Mesendoderm (in vitro differentiated cells): Measurements from ENCODE around the gene RABGAP1L.
"Not testable (repeated sequence)": the region's sequence is repeated elsewhere in the genome, so short reads cannot be mapped to it uniquely, and the experiment has no call there.

Experiments used
- DNase-seq: peaks from one replicate; pipeline ENCODE4 v3.0.0; 2013
- H2AK5ac ChIP-seq: 2 replicates; pipeline ENCODE4 v1.6.1; 2013; ENCODE audit warnings: low read length, inconsistent platforms
- H2BK120ac ChIP-seq: 2 replicates; pipeline ENCODE4 v1.6.1; 2013; ENCODE audit warnings: low read depth, mild to moderate bottlenecking, low read length, moderate library complexity, mixed read lengths
- H2BK15ac ChIP-seq: replicated peaks from 2 replicates; pipeline ENCODE4 v1.6.1; 2013; ENCODE audit warnings: low read depth, mild to moderate bottlenecking, moderate library complexity
- H2BK5ac ChIP-seq: 2 replicates; pipeline ENCODE4 v1.6.1; 2013; ENCODE audit warnings: low read length, inconsistent platforms
- H3K18ac ChIP-seq: 2 replicates; pipeline ENCODE4 v1.6.1; 2013; ENCODE audit warnings: mild to moderate bottlenecking, low read length, mixed read lengths
- H3K23ac ChIP-seq: one replicate; pipeline ENCODE4 v1.6.1; 2013; ENCODE audit warnings: low read length
- H3K27ac ChIP-seq: 2 replicates; pipeline ENCODE4 v1.5.1; 2013; ENCODE audit warnings: low read depth, mild to moderate bottlenecking, inconsistent platforms, low read length, moderate library complexity
- H3K27me3 ChIP-seq: 2 replicates; pipeline ENCODE4 v1.6.1; 2013; ENCODE audit warnings: low read length, control low read depth, mild to moderate bottlenecking, inconsistent platforms; ENCODE audit not compliant: insufficient read depth, poor library complexity
- H3K36me3 ChIP-seq: 2 replicates; pipeline ENCODE4 v1.6.1; 2013; ENCODE audit warnings: low read length, inconsistent platforms; ENCODE audit not compliant: control insufficient read depth, insufficient read depth
- H3K4ac ChIP-seq: one replicate; pipeline ENCODE4 v1.6.1; 2013; ENCODE audit warnings: low read depth, mild to moderate bottlenecking, low read length, moderate library complexity
- H3K4me1 ChIP-seq: 2 replicates; pipeline ENCODE4 v1.6.1; 2013; ENCODE audit warnings: low read depth, low read length, inconsistent platforms; ENCODE audit not compliant: control insufficient read depth
- H3K4me2 ChIP-seq: 2 replicates; pipeline ENCODE4 v1.6.1; 2013; ENCODE audit warnings: low read length
- H3K4me3 ChIP-seq: 2 replicates; pipeline ENCODE4 v1.5.1; 2013; ENCODE audit warnings: mild to moderate bottlenecking, low read length
- H3K56ac ChIP-seq: one replicate; pipeline ENCODE4 v1.6.1; 2013; ENCODE audit warnings: low read length
- H3K79me1 ChIP-seq: 2 replicates; pipeline ENCODE4 v1.6.1; 2013; ENCODE audit warnings: low read length, inconsistent platforms
- H3K79me2 ChIP-seq: 2 replicates; pipeline ENCODE4 v1.6.1; 2013; ENCODE audit warnings: mild to moderate bottlenecking, low read length; ENCODE audit not compliant: control insufficient read depth, insufficient read depth
- H3K9ac ChIP-seq: 2 replicates; pipeline ENCODE4 v1.6.1; 2013; ENCODE audit warnings: low read length, inconsistent platforms
- H4K5ac ChIP-seq: one replicate; pipeline ENCODE4 v1.6.1; 2013; ENCODE audit warnings: low read length
- H4K8ac ChIP-seq: one replicate; pipeline ENCODE4 v1.6.1; 2013; ENCODE audit warnings: low read depth, mild to moderate bottlenecking, control low read depth, low read length, moderate library complexity
- WGBS: extraction: QIAGEN DNeasy Blood & Tissue Kit; methylation state at CpG from one replicate; pipeline ENCODE4 v1.1.7; 2013; ENCODE audit warnings: low lambda C conversion rate, missing lambda C conversion rate; ENCODE audit not compliant: insufficient coverage; ENCODE audit errors: extremely low coverage; 5-methylcytosine and 5-hydroxymethylcytosine counted together

The RABGAP1L gene

GRCh38 chr1:174224641-174225040 lies 65.3 kb downstream of the RABGAP1L start:
- H3K9ac ChIP-seq = no peak overlapping the region
- H3K27ac ChIP-seq = no peak overlapping the region
- H2BK5ac ChIP-seq = no peak overlapping the region
- no peak overlapping the region for H3K4me3 ChIP-seq
- H4K5ac ChIP-seq = no peak overlapping the region
- no peak overlapping the region for H3K23ac ChIP-seq
- no peaks in the 10 kb centered on the region for H3K4me1 ChIP-seq
- H4K8ac ChIP-seq = no peak overlapping the region
- no peak overlapping the region for H2BK15ac ChIP-seq
- no peak overlapping the region for H3K56ac ChIP-seq
- no peak overlapping the region for H2AK5ac ChIP-seq
- H3K79me1 ChIP-seq = no peaks in the 10 kb centered on the region
- no peaks in the 10 kb centered on the region for H3K36me3 ChIP-seq
- no peak overlapping the region for H2BK120ac ChIP-seq
- H3K18ac ChIP-seq = no peak overlapping the region
- no peaks in the 10 kb centered on the region for H3K79me2 ChIP-seq
- H3K4ac ChIP-seq = no peak overlapping the region
- H3K27me3 ChIP-seq = no peaks in the 10 kb centered on the region
- no CpG with 5 or more reads among the region's 1 CpG for WGBS
- no peak for DNase-seq
- H3K4me2 ChIP-seq = no peak overlapping the region

GRCh38 chr1:174225499-174226204 lies 66.3 kb downstream of the RABGAP1L start:
- no CpG with 5 or more reads among the region's 5 CpGs for WGBS
- H3K4me3 ChIP-seq = no peak overlapping the region
- no peaks in the 10 kb centered on the region for H3K4me1 ChIP-seq
- H3K18ac ChIP-seq = no peak overlapping the region
- H3K79me1 ChIP-seq = no peaks in the 10 kb centered on the region
- H4K8ac ChIP-seq = no peak overlapping the region
- H3K79me2 ChIP-seq = no peaks in the 10 kb centered on the region
- H3K4ac ChIP-seq = no peak overlapping the region
- no peak overlapping the region for H3K23ac ChIP-seq
- no peak overlapping the region for H4K5ac ChIP-seq
- H2BK5ac ChIP-seq = no peak overlapping the region
- no peaks in the 10 kb centered on the region for H3K36me3 ChIP-seq
- no peak overlapping the region for H3K27ac ChIP-seq
- H3K27me3 ChIP-seq = no peaks in the 10 kb centered on the region
- no peak overlapping the region for H3K9ac ChIP-seq
- no peak overlapping the region for H3K56ac ChIP-seq
- H2AK5ac ChIP-seq = no peak overlapping the region
- no peak overlapping the region for H2BK120ac ChIP-seq
- DNase-seq = no peak
- no peak overlapping the region for H2BK15ac ChIP-seq
- no peak overlapping the region for H3K4me2 ChIP-seq

DNA sequence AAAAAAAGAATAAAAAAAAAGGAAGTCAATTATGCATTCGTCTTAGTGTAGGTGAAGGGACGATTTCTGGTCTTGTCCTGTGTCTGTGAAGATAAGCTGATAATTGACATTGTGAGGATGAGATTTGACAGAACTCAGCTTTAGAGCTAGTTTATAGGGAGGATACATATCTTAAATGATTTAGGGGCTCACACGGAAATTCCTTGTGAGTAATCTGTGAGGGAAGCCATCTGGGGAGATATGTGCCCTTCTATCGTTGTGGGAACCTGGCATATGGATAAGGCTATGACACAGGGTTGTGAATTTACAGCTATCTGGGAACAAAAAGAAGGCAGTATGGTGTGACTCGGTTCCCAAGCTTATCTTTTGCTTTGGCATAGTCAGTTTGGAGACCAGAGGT lies 71.1 kb downstream of the RABGAP1L start:
- H3K18ac ChIP-seq = no peak overlapping the region
- no peak overlapping the region for H4K5ac ChIP-seq
- H3K4me3 ChIP-seq = no peak overlapping the region
- no peak for DNase-seq
- WGBS = no CpG with 5 or more reads among the region's 5 CpGs
- no peak overlapping the region for H2BK120ac ChIP-seq
- H3K27me3 ChIP-seq = no peaks in the 10 kb centered on the region
- no peaks in the 10 kb centered on the region for H3K36me3 ChIP-seq
- H3K56ac ChIP-seq = no peak overlapping the region
- no peak overlapping the region for H2BK15ac ChIP-seq
- no peaks in the 10 kb centered on the region for H3K79me2 ChIP-seq
- no peak overlapping the region for H3K4me2 ChIP-seq
- no peak overlapping the region for H4K8ac ChIP-seq
- H3K23ac ChIP-seq = no peak overlapping the region
- H3K79me1 ChIP-seq = no peaks in the 10 kb centered on the region
- H2BK5ac ChIP-seq = no peak overlapping the region
- no peak overlapping the region for H2AK5ac ChIP-seq
- H3K4me1 ChIP-seq = no peaks in the 10 kb centered on the region
- H3K4ac ChIP-seq = no peak overlapping the region
- no peak overlapping the region for H3K9ac ChIP-seq
- no peak overlapping the region for H3K27ac ChIP-seq

GRCh38 chr1:174232761-174233160 lies 73.4 kb downstream of the RABGAP1L start:
- Histone ChIP-seq H3K4me2 (no peak overlapping the region), H3K56ac (no peak overlapping the region), H3K9ac (no peak overlapping the region), H3K4me3 (no peak overlapping the region), H3K18ac (no peak overlapping the region), H3K79me1 (no peaks in the 10 kb centered on the region), H2BK5ac (no peak overlapping the region), H3K36me3 (no peaks in the 10 kb centered on the region), H2AK5ac (no peak overlapping the region), H2BK120ac (no peak overlapping the region), H3K27ac (no peak overlapping the region), H4K8ac (no peak overlapping the region), H4K5ac (no peak overlapping the region), H3K27me3 (no peaks in the 10 kb centered on the region), H2BK15ac (no peak overlapping the region), H3K4ac (no peak overlapping the region), H3K23ac (no peak overlapping the region), H3K4me1 (no peaks in the 10 kb centered on the region), H3K79me2 (no peaks in the 10 kb centered on the region)
- WGBS = no CpG with 5 or more reads among the region's 3 CpGs
- no peak for DNase-seq

- peak; percentile 2 for DNase-seq
These were observed 79.7 kb downstream of the RABGAP1L start for GRCh38 chr1:174238845-174239501.

More at GRCh38 chr1:174238845-174239501, 79.7 kb downstream of the RABGAP1L start:
- H3K9ac ChIP-seq, H3K18ac ChIP-seq, H2BK5ac ChIP-seq, H3K4me1 ChIP-seq, H3K4me3 ChIP-seq, H3K27me3 ChIP-seq, H3K27ac ChIP-seq, H3K4ac ChIP-seq, H4K8ac ChIP-seq, H3K36me3 ChIP-seq, H2BK15ac ChIP-seq, H3K79me1 ChIP-seq, H3K23ac ChIP-seq, H2BK120ac ChIP-seq, H3K79me2 ChIP-seq, H2AK5ac ChIP-seq, H3K4me2 ChIP-seq, H4K5ac ChIP-seq: not testable (repeated sequence)
- peak overlapping the region; percentile 73 for H3K56ac ChIP-seq
- no CpG with 5 or more reads among the region's 31 CpGs for WGBS
